GF-D8 (cell line): ENCODE measurements around the gene KIRREL3.

ENCODE experiments used
- DNase-seq: peaks from one replicate; lab custom pipeline; 2025; lab: John Stamatoyannopoulos, UW

KIRREL3 gene

DNA sequence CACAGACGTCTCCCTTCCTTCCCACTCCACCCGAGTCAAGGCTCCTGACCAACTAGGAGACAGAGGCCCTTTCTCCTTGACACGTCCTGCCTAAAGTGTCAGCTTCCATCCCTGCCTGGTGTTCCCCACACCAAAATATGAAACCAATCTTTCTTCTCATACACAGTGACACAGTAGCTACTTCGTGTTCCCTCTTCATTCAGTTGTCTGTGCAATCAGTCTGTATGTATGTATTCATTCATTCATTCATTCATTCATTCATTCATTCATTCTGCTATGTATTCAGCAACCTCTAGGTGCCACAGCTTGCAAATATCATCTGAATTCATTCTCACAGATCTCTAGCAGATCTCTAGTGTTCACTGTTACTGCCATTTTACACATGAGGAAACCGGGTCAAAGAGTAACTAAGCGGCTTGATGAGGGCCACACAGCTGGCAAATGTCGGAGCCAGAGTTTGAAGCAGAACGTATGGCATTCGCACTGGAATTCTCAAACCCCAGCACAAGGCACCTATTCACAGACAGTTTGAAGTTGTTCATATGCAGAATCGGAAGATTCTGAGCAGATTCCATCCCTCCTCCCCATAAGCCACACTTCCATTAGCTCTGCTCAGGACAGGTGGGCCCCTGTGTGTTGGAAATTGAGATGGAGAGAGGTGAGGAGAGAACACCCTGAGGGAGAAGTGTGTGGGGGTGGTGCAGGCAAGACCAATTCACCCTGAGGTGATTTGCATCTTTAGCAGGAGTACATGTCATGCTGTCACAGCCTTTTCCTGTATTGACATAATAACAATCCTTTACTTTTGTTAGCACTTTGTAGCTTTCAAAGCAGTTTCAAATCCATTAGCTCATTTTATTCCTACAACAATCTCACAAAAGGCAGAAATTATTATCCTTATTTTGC lies 369.4 kb downstream of the KIRREL3 start:
- DNase-seq = no peak

DNA sequence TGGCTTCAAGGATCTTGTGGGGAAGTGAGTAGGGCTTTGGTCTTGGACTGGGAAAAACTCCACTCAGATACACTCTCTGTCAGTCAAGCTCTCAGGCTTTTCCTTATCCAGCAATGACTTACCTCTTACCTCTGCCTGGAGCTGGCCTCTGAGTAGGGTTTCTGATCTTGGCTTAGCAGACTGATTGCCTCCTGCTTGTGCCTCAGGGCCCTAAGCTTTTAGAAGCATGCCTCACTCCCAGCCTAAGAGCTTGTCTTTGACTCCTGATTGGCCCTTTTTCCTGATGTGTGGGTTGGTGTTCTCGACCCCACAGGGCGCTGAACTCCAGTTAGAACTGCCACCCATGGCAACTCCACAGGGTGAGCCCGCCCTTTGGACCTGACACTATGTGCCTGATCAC lies 370.1 kb downstream of the KIRREL3 start:
- no peak for DNase-seq

GRCh38 chr11:126628790-126629621 lies 371.6 kb downstream of the KIRREL3 start:
- DNase-seq = no peak

DNA sequence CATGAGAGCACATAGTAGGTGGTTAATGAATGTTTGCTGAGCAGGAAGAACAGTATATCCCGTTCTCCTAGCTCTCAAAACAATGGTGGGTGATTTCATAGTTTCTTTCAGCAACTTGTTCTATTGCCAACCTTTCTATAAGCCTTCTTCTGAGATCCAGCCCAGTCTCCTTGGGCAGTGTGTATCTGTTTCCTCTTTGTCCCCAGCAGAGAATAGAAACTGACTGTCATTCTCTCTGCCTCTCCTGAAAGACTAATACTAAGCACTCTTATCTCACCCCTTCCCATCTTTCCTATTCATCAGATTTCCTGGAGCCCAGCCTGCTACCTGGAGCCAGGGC lies 372.1 kb downstream of the KIRREL3 start:
- no peak for DNase-seq

- DNase-seq = no peak
Measured at GRCh38 chr11:126627421-126627820, 373.1 kb downstream of the KIRREL3 start.

DNA sequence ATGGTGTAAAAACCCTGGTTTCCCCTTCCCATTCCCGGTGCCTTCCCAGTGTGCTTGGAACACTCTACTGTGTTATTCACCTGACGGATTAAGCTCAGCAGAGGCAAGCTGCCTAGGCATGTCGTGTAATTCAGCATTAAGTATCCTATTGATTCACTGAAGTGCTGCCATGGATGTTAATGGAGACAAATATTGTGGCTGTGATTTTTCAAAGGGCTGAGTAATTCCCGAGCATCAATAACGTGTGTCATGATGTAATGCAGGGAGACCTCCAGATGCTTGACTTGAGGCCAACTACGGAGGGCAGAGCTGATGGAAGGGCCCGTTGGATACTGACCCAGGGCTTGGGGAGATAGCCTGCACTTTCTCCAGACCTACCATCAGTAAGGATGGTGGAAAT lies 376.1 kb downstream of the KIRREL3 start:
- no peak for DNase-seq

GRCh38 chr11:126619516-126619915 lies 381.1 kb downstream of the KIRREL3 start:
- DNase-seq = no peak

GRCh38 chr11:126615845-126616244 lies 384.7 kb downstream of the KIRREL3 start:
- DNase-seq = no peak

GRCh38 chr11:126613272-126613671 lies 387.3 kb downstream of the KIRREL3 start:
- no peak for DNase-seq

DNA sequence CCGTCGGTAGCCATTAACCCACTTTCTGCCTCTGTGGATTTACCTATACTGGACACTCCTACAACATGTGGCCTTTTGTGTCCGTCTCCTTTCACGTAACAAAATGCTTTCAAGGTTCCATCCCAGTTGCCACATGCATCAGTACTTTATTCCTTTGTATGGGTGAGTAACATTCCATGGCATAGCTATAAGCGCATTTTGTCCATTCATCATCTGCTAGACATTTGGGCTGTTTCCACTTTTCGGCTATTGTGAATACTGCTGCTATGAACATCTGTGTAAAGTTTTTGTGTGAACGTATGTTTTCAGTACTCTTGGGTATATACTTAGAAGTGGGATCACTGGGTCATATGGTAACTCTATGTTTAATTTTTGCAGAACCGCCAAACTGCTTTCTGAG lies 387.9 kb downstream of the KIRREL3 start:
- DNase-seq = no peak

DNA sequence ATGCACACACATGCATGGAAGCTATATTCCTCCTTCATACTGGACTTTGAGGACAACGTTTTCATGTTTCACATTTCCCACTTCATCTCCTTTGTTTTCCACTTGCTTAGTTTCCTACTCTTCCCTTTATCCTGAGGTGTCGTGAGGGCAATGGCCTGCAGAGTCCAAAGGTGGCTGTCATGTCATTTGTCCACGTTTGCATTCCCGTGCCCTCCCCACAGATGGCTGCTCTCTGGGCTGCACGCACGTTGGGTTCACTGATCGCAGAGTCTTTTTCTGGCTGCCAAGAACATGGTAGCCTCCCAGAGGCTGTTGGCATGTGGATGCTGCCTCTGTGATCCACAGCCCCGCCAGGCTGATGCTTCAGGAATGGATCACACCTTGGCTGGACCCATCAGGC lies 389.1 kb downstream of the KIRREL3 start:
- DNase-seq = no peak

DNA sequence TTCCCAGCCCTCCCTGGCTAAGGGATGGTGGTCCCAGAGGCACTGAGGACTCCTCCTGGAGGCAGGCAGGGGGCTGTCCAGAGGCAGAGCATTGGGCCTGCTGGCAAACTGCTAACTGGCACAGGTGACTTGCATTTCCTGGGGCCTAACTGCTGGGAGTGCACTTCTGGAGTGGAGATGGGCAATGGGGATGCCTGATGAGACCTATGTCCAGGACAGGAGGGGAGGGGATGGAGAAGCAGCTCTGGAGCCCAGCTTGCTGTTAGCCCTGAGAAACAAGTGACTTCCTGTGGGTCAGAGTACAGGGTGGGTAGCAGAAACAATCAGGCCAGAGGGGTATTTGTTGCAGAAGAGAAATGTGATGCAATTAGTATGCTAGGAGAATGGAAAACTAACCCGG lies 391.9 kb downstream of the KIRREL3 start:
- no peak for DNase-seq

GRCh38 chr11:126607776-126608541 lies 392.6 kb downstream of the KIRREL3 start:
- no peak for DNase-seq

- DNase-seq = no peak
Measured at GRCh38 chr11:126607374-126607773, 393.2 kb downstream of the KIRREL3 start.

DNA sequence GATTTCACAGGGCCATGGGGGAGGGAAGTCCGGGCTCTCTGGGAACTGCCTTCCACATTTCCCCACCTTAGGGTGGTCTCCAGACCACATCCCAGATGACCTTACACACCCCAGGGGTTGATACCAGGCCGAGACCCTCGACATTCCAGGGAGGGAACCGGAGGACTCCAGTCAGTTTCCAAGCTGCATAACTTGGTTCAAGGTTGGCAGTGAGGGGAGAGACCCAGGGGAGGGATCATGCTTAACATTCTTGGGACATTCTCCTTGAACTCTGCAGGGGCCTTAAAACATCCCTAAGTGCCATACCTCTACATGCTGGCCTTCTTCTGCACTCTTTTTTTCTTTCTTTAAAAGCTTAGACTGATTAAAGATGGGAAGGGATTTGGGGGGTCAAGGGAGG lies 394.1 kb downstream of the KIRREL3 start:
- no peak for DNase-seq

DNA sequence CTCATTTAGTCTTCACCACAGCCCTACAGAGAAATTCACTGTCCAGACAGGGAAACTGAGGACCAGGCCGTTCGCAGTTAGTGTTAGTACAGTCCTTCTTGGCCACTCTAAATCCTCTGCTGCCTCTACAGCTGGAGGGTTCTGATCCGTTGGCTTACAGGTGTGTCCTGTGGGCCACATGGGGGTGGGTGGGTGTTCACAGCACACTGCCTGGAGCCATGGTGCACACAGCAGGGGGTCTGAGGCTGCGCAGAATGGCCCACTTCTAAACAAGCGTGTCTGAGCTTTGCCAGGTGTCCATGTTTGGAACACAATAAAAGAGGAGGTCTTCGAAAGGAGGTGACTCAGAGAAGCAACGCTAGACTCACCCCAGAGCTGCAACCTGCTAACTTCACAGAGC lies 396.1 kb downstream of the KIRREL3 start:
- no peak for DNase-seq

- no peak for DNase-seq
Measured at GRCh38 chr11:126603486-126603885, 397.1 kb downstream of the KIRREL3 start.

DNA sequence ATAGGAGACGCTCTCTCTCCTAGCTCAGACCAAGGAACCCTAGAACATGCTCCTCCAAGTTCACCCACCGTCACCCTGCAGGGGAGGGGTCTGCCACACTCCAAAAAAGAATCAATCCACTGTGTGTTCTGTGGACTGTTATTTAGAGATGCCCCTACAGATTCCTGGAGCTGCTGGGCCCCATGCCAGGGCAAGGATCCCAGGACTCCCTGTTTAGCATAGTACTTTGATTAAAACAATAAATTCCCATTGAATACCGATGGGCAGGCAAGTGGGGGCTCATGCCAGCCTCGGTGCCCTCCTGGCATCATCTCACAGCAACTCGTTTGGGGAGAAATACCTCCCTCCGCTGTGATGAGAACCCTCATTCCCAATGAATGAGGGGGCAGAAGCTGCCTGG lies 397.6 kb downstream of the KIRREL3 start:
- DNase-seq = no peak

DNA sequence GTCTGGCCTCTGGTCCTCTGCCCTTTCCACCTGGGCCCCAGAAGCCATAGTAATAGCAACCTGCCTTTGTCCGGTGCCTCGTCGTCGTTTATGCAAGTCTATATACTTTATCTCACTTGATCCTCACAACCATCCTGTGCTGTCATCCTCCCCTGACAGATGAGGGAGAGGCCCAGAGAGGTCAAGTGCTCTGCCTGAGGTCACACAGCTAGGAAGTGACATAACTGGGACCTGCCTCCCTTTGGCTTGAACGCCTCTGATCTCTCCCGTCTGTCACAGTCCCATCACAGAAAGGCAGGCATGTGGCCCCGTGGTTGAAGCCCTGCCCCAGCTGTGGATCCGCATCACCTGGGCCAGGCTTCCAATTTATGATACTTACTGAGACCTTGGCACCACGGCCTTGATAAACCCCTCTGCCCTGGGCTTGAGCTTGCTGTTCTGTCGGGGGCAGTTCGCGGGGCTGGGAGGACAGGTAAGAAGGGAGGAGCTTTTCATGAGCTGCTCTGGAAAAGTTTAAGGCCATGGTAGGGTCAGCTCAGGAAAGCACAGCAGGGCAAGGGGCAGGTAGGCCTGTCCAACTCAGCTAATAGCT lies 398.1 kb downstream of the KIRREL3 start:
- DNase-seq = no peak

GRCh38 chr11:126601550-126602215 lies 398.9 kb downstream of the KIRREL3 start:
- no peak for DNase-seq

DNA sequence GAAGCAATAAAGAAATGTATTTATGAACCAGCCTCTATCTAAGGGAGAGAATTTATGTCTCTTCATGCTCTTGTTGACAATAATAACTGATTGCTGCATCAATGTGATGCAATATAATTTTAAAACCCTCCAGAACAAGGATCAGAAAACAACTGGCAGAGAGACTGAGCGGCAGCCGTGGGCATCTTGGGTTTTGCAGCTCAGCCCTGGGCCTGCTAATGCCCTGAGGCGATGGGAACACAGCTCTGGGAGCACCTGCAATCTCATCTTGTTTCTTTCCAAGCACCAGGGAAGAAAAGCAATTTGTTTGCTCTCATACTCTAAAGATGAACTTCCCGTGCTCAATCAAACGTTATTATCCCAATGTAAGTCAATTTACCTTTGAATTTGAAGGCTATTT lies 399.4 kb downstream of the KIRREL3 start:
- no peak for DNase-seq
